GM12878 (cell line): ENCODE data around the gene LRRC8B. TPM values are rescaled to one million over a fixed set of nuclear protein-coding genes. Genes with fewer than 3 reads are reported as not detected.

ENCODE experiments used
- ATAC-seq: fragments of 200-7000 bp; cut with Tn5 transposase; 3 replicates; pipeline ENCODE4 v1.9.1; 2020; ENCODE audit warnings: mild to moderate bottlenecking, moderate library complexity
- BruUV-seq: library from RNA; stranded (reverse); fragments of 400-500 nt; replicated peaks from 2 replicates; lab custom pipeline; 2021; lab: Mats Ljungman, UMichigan
- CTCF ChIA-PET: fragments of 300-600 bp; sonication (Branson Sonifier 250); formaldehyde crosslinking; extraction: SDS; loops from one replicate; lab custom pipeline; 2021; ENCODE audit warnings: inconsistent platforms; lab: Yijun Ruan, JAX
- POLR2A ChIA-PET: fragments of 350-600 bp; formaldehyde crosslinking; extraction: SDS; loops from one replicate; lab custom pipeline; 2021; ENCODE audit warnings: inconsistent platforms; lab: Charles Lee
- RAD21 ChIA-PET: fragments of 300-600 bp; sonication (Branson Sonifier 250); formaldehyde crosslinking; loops from one replicate; lab custom pipeline; 2023; ENCODE audit warnings: antibody characterized with exemption; ENCODE audit not compliant: unreplicated experiment; lab: Charles Lee
- SMC1A ChIA-PET: fragments of 300-600 bp; sonication (Branson Sonifier 250); formaldehyde crosslinking; loops from one replicate; lab custom pipeline; 2023; ENCODE audit not compliant: unreplicated experiment, uncharacterized antibody; lab: Charles Lee
- DNase-seq: peaks from one replicate; pipeline ENCODE4 v3.0.0-alpha.2; 2011; ENCODE audit warnings: low read depth, low spot score
- FAIRE-seq: peaks from 3 replicates; lab custom pipeline; 2011; peaks lifted over from hg19 to GRCh38; lab: Jason Lieb, UNC
- H2AFZ ChIP-seq: 2 replicates; pipeline ENCODE4 v1.6.0; 2011; ENCODE audit warnings: low read depth, low read length, control low read depth; ENCODE audit not compliant: control insufficient read depth
- H3K27ac ChIP-seq: 2 replicates; pipeline ENCODE4 v1.5.1; 2011; ENCODE audit warnings: control low read depth; ENCODE audit not compliant: control insufficient read depth, insufficient read depth
- H3K27me3 ChIP-seq, 2 experiments: replicated peaks in 1 of 2; 2 replicates each; pipeline versions ENCODE4 v1.6.0 to v1.6.1; 2011; ENCODE audit warnings: low read length in 1 of 2; ENCODE audit not compliant: control insufficient read depth in 2 of 2, insufficient read depth in 2 of 2
- H3K36me3 ChIP-seq, 2 experiments: 2 replicates each; pipeline ENCODE4 v1.5.1; 2011; ENCODE audit warnings: low read length in 1 of 2; ENCODE audit not compliant: control insufficient read depth in 2 of 2, insufficient read depth in 2 of 2
- H3K4me1 ChIP-seq: 2 replicates; pipeline ENCODE4 v1.6.1; 2011; ENCODE audit warnings: mild to moderate bottlenecking, low read length, moderate library complexity, mixed read lengths; ENCODE audit not compliant: control insufficient read depth, insufficient read depth
- H3K4me2 ChIP-seq: 2 replicates; pipeline ENCODE4 v1.6.0; 2011; ENCODE audit warnings: control low read depth; ENCODE audit not compliant: control insufficient read depth, insufficient read depth
- H3K4me3 ChIP-seq: fragments of 200-600 bp; sonication (generic); 2 replicates; pipeline ENCODE4 v1.5.1; 2016
- H3K79me2 ChIP-seq: 2 replicates; pipeline ENCODE4 v1.6.0; 2011; ENCODE audit warnings: low read length; ENCODE audit not compliant: control insufficient read depth, insufficient read depth
- H3K9ac ChIP-seq: 2 replicates; pipeline ENCODE4 v1.8.0; 2011; ENCODE audit warnings: low read length, control low read depth, mixed read lengths; ENCODE audit not compliant: control insufficient read depth, insufficient read depth
- H3K9me3 ChIP-seq: replicated peaks from 3 replicates; pipeline ENCODE4 v1.5.1; 2011; ENCODE audit warnings: mild to moderate bottlenecking, low read length; ENCODE audit not compliant: control insufficient read depth, insufficient read depth
- H4K20me1 ChIP-seq: 2 replicates; pipeline ENCODE4 v1.6.0; 2011; ENCODE audit not compliant: control insufficient read depth, insufficient read depth
- CBFB ChIP-seq: IDR thresholded peaks from 2 replicates; pipeline ENCODE4 v1.6.1; 2016; ENCODE audit warnings: antibody characterized with exemption, low read depth
- CEBPZ ChIP-seq: fragments of 150-350 bp; IDR thresholded peaks from 2 replicates; pipeline ENCODE4 v1.6.1; 2016; ENCODE audit warnings: low read depth, low read length
- CUX1 ChIP-seq: IDR thresholded peaks from 2 replicates; pipeline ENCODE4 v1.6.1; 2012; ENCODE audit warnings: improper control_type of control experiment, low read depth, low read length; ENCODE audit not compliant: insufficient replicate concordance
- IKZF1 ChIP-seq: fragments of 450-650 bp; conservative IDR thresholded peaks from 2 replicates; pipeline ENCODE4 v1.6.1; 2017; ENCODE audit warnings: antibody characterized with exemption, mild to moderate bottlenecking
- JUNB ChIP-seq: IDR thresholded peaks from 2 replicates; pipeline ENCODE4 v1.6.1; 2016; ENCODE audit warnings: antibody characterized with exemption, mild to moderate bottlenecking
- MLLT1 ChIP-seq: fragments of 450-650 bp; IDR thresholded peaks from 2 replicates; pipeline ENCODE4 v1.6.1; 2016; ENCODE audit warnings: mild to moderate bottlenecking
- MYB ChIP-seq: fragments of 150-350 bp; IDR thresholded peaks from 2 replicates; pipeline ENCODE4 v1.6.1; 2014; ENCODE audit warnings: mild to moderate bottlenecking, low read depth, low read length, borderline replicate concordance
- PML ChIP-seq: IDR thresholded peaks from 2 replicates; pipeline ENCODE4 v1.6.1; 2012; ENCODE audit warnings: low read length, inconsistent platforms
- POLR2AphosphoS2 ChIP-seq: IDR thresholded peaks from 2 replicates; pipeline ENCODE4 v1.6.1; 2011; ENCODE audit warnings: low read depth, mild to moderate bottlenecking, low read length, improper control_type of control experiment, moderate library complexity
- POLR2AphosphoS5 ChIP-seq: IDR thresholded peaks from 2 replicates; pipeline ENCODE4 v1.6.1; 2011; ENCODE audit warnings: mild to moderate bottlenecking, low read length, inconsistent platforms
- SMAD1 ChIP-seq: fragments of 450-650 bp; IDR thresholded peaks from 2 replicates; pipeline ENCODE4 v1.6.1; 2018; ENCODE audit warnings: mild to moderate bottlenecking, low read depth; ENCODE audit not compliant: partially characterized antibody
- SMARCA5 ChIP-seq: fragments of 450-650 bp; IDR thresholded peaks from 2 replicates; pipeline ENCODE4 v1.6.1; 2017; ENCODE audit warnings: mild to moderate bottlenecking
- SREBF2 ChIP-seq: IDR thresholded peaks from 2 replicates; pipeline ENCODE4 v1.6.1; 2012; ENCODE audit warnings: mild to moderate bottlenecking, low read length
- TCF7 ChIP-seq: IDR thresholded peaks from 2 replicates; pipeline ENCODE4 v1.6.1; 2014; ENCODE audit warnings: antibody characterized with exemption, borderline replicate concordance
- ZNF207 ChIP-seq: fragments of 450-650 bp; IDR thresholded peaks from 2 replicates; pipeline ENCODE4 v1.6.1; 2014; ENCODE audit warnings: antibody characterized with exemption, mild to moderate bottlenecking, borderline replicate concordance
- ZNF24 ChIP-seq: fragments of 450-650 bp; IDR thresholded peaks from 2 replicates; pipeline ENCODE4 v1.6.1; 2017; ENCODE audit warnings: antibody characterized with exemption, mild to moderate bottlenecking
- WGBS: methylation state at CpG from one replicate; pipeline ENCODE4 v1.1.6; 2016; ENCODE audit warnings: low lambda C conversion rate; ENCODE audit not compliant: insufficient replicate concordance, insufficient coverage; ENCODE audit errors: missing lambda C conversion rate; 5-methylcytosine and 5-hydroxymethylcytosine counted together
- in situ Hi-C: fragments of 300-500 bp; cut with MboI; formaldehyde crosslinking; loops from 9 replicates; pipeline ENCODE4 v1.14.3; 2018; ENCODE audit warnings: mixed read lengths
- intact Hi-C: fragments of 100-400 bp; cut with micrococcal nuclease; formaldehyde crosslinking; loops from one replicate; pipeline ENCODE4 v1.14.2; 2022; ENCODE audit not compliant: unreplicated experiment
- polyA plus RNA-seq, 11 experiments: library from polyadenylated mRNA; depleted of rRNA in 4 of 11; unstranded in 6 of 11; stranded (reverse) in 5 of 11; fragments of >200 nt; fragmentation: Nextera tagmentation in 4 of 11; fragmentation: Illumina TruSeq in 1 of 11; extraction: Ambion mirVana in 4 of 11; extraction: Trizol in 1 of 11; gene quantifications; 1 replicate in 1 of 11; 2 replicates in 10 of 11; pipeline versions ENCODE4 v1.2.1 to v1.2.3, GENCODE V29; 2011 to 2016; ENCODE audit warnings: inconsistent platforms in 2 of 11, missing spikeins in 2 of 11, low read depth in 1 of 11
- total RNA-seq, 4 experiments: library from RNA; depleted of rRNA in 3 of 4; stranded (reverse); fragments of >200 nt in 3 of 4; fragmentation: Illumina TruSeq in 1 of 4; extraction: Trizol in 1 of 4; gene quantifications; 2 replicates each; pipeline versions ENCODE4 v1.2.1 to v1.2.3, GENCODE V29; 2013 to 2021

LRRC8B gene
- total and polyA plus RNA-seq, 10 of the 15 experiments (the other 5 are each of a cell fraction or from before 2014, with no cell fraction given), result 1.3 to 9.2 (median 5.4) TPM

- SMC1A ChIA-PET, result interaction anchor here (0.6 to 13.0 kb wide), 9 partner anchors 8 to 305 kb away, joined by 3 to 124 read pairs (median 4); no protein-coding TSS in a partner anchor
- TF ChIP-seq CUX1 (no peak), CBFB (no peak), MYB (no peak), SMARCA5 (no peak), CEBPZ (no peak), MLLT1 (no peak), TCF7 (no peak), JUNB (no peak), ZNF207 (no peak), POLR2AphosphoS5 (no peak), POLR2AphosphoS2 (no peak), SREBF2 (no peak), SMAD1 (no peak), ZNF24 (no peak), IKZF1 (no peak), PML (no peak)
These were observed 78.3 kb downstream of the LRRC8B start for GRCh38 chr1:89602871-89603404.

More at GRCh38 chr1:89602871-89603404, 78.3 kb downstream of the LRRC8B start:
- POLR2A ChIA-PET, result no interaction called here
- no peak overlapping the region for H3K27ac ChIP-seq
- in situ Hi-C loops, result no loop called here
- no peak for DNase-seq
- no peaks in the 10 kb centered on the region for H3K36me3 ChIP-seq
- FAIRE-seq, result no peak
- H4K20me1 ChIP-seq, result no peaks in the 10 kb centered on the region; the same call in 1 of the 2 replicates
- H2AFZ ChIP-seq, result no peak overlapping the region
- intact Hi-C loops, result no loop called here
- no peak for ATAC-seq
- H3K27me3 ChIP-seq, result no peaks in the 10 kb centered on the region
- peaks cover 13% of the 10 kb centered on the region for H3K4me1 ChIP-seq
- no peak overlapping the region for H3K4me3 ChIP-seq
- no peak overlapping the region for H3K4me2 ChIP-seq
- CTCF ChIA-PET, result interaction anchor here (1.5 to 10.6 kb wide), 7 partner anchors 8 to 160 kb away, joined by 3 to 80 read pairs (median 20); no protein-coding TSS in a partner anchor
- no peaks in the 10 kb centered on the region for H3K9me3 ChIP-seq
- WGBS, result 54% methylated on average over 6 of the region's 6 CpGs
- H3K9ac ChIP-seq, result no peak overlapping the region
- RAD21 ChIA-PET, result interaction anchor here (0.9 to 3.2 kb wide), 4 partner anchors 8 to 160 kb away, joined by 3 to 18 read pairs (median 3); no protein-coding TSS in a partner anchor
- no TSS peak for BruUV-seq
- H3K79me2 ChIP-seq, result no peaks in the 10 kb centered on the region
